HG02943 (cell line): ENCODE measurements around the gene PCGF5.
"Not testable (repeated sequence)": the region's sequence is repeated elsewhere in the genome, so short reads cannot be mapped to it uniquely, and the experiment has no call there.

Experiments
- ATAC-seq: cut with Tn5 transposase; IDR thresholded peaks from one replicate; pipeline ENCODE4 v1.9.1; 2021; ENCODE audit warnings: mild to moderate bottlenecking, low read depth, moderate library complexity; ENCODE audit not compliant: unreplicated experiment

Gene PCGF5

GRCh38 chr10:91271886-91272285 lies 51.4 kb downstream of the PCGF5 start:
- no peak for ATAC-seq

GRCh38 chr10:91284486-91285090 lies 64.1 kb downstream of the PCGF5 start:
- ATAC-seq = no peak

GRCh38 chr10:91286572-91286971 lies 66.1 kb downstream of the PCGF5 start:
- ATAC-seq = no peak

- no peak for ATAC-seq
Measured at GRCh38 chr10:91287276-91287675, 66.8 kb downstream of the PCGF5 start.

GRCh38 chr10:91287912-91288311 lies 67.4 kb downstream of the PCGF5 start:
- no peak for ATAC-seq

GRCh38 chr10:91289305-91289704 lies 68.8 kb downstream of the PCGF5 start:
- ATAC-seq = no peak

- no peak for ATAC-seq
Measured at GRCh38 chr10:91290607-91291006, 70.1 kb downstream of the PCGF5 start.

- ATAC-seq = no peak
Measured at GRCh38 chr10:91294134-91294906, 73.9 kb downstream of the PCGF5 start.

- ATAC-seq = no peak
Measured at GRCh38 chr10:91295346-91295745, 74.9 kb downstream of the PCGF5 start.

- ATAC-seq = no peak
Measured at GRCh38 chr10:91296471-91296870, 76.0 kb downstream of the PCGF5 start.

GRCh38 chr10:91298224-91298871 lies 77.9 kb downstream of the PCGF5 start:
- ATAC-seq = peak; percentile 80

GRCh38 chr10:91299999-91300575 lies 79.6 kb downstream of the PCGF5 start:
- ATAC-seq = no peak

- ATAC-seq = not testable (repeated sequence)
Measured at GRCh38 chr10:91302946-91303345, 82.5 kb downstream of the PCGF5 start.

- not testable (repeated sequence) for ATAC-seq
Measured at GRCh38 chr10:91305979-91306378, 85.5 kb downstream of the PCGF5 start.

GRCh38 chr10:91307489-91307888 lies 87.0 kb downstream of the PCGF5 start:
- no peak for ATAC-seq

- no peak for ATAC-seq
Measured at GRCh38 chr10:91309711-91310110, 89.2 kb downstream of the PCGF5 start.

- ATAC-seq = no peak
Measured at GRCh38 chr10:91311601-91312381, 91.3 kb downstream of the PCGF5 start.

GRCh38 chr10:91312382-91312733 lies 91.9 kb downstream of the PCGF5 start:
- no peak for ATAC-seq

GRCh38 chr10:91313796-91314485 lies 93.5 kb downstream of the PCGF5 start:
- no peak for ATAC-seq

GRCh38 chr10:91316486-91316885 lies 96.0 kb downstream of the PCGF5 start:
- no peak for ATAC-seq
